Cardiac fibroblast (primary cell): ENCODE data around the gene MRPL52.
A peak's percentile ranks its signal among the peaks of the same experiment; 100 is the strongest.

Experiments used
- DNase-seq, 2 donors: peaks; one replicate each; pipeline versions ENCODE4 v3.0.0 to v3.0.0-alpha.2; 2010; ENCODE audit warnings: low read depth in 2 of 2
- H3K4me3 ChIP-seq, 2 donors: replicated peaks in 1 of 2; 1 replicate in 1 of 2; 2 replicates in 1 of 2; pipeline ENCODE4 v1.5.1; 2011; ENCODE audit warnings: low read depth in 2 of 2, low read length in 2 of 2, mild to moderate bottlenecking in 2 of 2, moderate library complexity in 1 of 2
- TF ChIP-seq, protein P1 (sequence below): IDR thresholded peaks from one replicate; pipeline ENCODE4 v1.5.1; 2011; ENCODE audit warnings: low read depth, mild to moderate bottlenecking, low read length, inconsistent platforms

MRPL52 gene

DNA sequence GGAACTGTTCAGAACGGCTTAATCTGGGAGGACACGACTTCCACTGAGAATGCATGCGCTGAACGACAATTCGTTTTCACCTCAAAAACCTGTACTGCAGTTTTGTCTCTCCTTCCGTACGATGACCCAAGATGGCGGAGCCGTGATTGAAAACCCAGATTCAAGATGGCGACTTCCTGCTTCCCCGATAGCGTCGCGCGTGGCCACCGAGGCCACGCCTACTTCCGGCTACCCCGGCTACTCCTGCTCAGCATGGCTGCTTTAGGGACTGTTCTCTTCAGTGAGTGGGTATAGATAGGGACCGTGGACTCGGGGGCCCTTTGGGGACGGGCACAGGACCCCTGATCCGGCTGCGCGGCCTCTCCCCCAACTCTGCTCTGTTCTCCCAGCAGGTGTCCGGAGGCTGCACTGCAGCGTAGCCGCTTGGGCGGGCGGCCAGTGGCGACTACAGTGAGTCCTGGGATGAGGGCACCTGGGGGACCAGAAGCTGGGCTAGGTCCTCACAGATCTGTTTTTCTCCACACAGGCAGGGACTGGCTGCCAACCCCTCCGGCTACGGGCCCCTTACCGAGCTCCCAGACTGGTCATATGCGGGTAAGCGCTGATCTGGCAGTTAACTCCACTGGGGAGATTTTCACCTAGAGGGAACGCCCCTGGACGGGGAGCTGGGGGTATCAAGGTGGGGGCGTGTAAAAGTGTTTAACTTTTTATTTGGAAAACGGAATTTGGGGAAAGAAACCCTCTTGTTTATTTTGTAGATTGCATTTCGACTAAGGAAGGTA is at the start of gene MRPL52:
Gene MRPL52 (plus strand): TSS at position 227 of the 782 bp plus-strand sequence. CDS start 26 bp downstream, at position 253.
- TF ChIP-seq, protein P1, sequence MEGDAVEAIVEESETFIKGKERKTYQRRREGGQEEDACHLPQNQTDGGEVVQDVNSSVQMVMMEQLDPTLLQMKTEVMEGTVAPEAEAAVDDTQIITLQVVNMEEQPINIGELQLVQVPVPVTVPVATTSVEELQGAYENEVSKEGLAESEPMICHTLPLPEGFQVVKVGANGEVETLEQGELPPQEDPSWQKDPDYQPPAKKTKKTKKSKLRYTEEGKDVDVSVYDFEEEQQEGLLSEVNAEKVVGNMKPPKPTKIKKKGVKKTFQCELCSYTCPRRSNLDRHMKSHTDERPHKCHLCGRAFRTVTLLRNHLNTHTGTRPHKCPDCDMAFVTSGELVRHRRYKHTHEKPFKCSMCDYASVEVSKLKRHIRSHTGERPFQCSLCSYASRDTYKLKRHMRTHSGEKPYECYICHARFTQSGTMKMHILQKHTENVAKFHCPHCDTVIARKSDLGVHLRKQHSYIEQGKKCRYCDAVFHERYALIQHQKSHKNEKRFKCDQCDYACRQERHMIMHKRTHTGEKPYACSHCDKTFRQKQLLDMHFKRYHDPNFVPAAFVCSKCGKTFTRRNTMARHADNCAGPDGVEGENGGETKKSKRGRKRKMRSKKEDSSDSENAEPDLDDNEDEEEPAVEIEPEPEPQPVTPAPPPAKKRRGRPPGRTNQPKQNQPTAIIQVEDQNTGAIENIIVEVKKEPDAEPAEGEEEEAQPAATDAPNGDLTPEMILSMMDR, result no peak
- H3K4me3 ChIP-seq, result peak within 1 kb of the TSS; percentile 83 to 91
- DNase-seq, result peak; percentile 88 to 90

- DNase-seq, result peak in 1 of 2 donors; percentile 37
- TF ChIP-seq, protein P1, result no peak
- no peak overlapping the region for H3K4me3 ChIP-seq
Observed at GRCh38 chr14:22780105-22780679, 49.5 kb upstream of the MRPL52 start.

- TF ChIP-seq, protein P1, result no peak
- DNase-seq, result no peak
- no peak overlapping the region for H3K4me3 ChIP-seq
Observed at GRCh38 chr14:22780941-22781300, 48.8 kb upstream of the MRPL52 start.

DNA sequence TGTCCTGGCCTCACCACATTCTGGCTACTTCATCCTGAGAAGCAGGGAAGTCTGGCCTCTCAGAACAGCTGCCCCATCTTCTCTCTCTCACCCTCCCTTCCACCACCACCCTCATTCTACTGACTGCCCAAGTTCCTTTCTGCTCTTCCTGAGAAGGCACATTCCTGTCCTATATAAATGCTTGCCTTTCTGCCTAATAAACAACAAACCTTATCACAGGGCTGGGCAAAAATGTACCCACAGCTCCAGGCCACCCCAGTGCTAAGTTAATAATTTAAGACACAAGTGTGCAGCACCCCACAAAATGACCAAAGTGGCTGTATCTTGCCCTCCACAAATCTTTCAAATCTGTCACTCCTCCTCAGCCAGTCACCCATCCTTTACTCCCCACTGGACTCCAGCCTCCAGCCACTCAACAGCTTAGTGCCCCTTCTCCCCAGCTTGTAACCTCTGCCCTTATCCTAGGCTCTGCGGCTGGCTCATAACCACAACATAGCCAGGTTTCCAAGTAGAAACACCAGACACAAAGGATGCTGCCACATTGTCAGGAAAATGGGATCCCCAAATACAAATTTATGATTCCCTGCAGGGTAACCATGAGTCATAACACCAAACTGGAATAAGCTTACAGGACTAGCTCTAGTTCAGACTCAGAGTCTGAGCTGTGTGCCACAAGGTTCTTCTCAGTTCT is 48.2 kb upstream of the MRPL52 start:
- peak in 1 of 2 donors; percentile 20 for DNase-seq
- TF ChIP-seq, protein P1, result no peak
- H3K4me3 ChIP-seq, result no peak overlapping the region

DNA sequence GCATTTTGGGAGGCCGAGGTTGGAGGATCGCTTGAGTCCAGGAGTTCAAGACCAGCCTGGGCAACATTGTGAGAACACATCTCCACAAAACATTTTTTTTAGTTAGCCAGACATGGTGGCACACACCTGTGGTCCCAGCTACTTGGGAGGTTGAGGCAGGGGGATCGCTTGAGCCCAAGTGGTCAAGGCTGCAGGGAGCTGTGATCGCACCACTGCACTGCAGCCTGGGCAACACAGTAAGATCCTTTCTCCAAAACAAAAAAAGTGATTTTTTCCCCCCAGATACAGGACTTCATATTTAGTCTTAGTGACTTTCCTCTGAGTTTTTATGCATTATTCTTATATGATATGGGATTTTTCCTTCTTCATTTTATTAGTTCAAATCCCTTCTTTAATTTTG is 43.0 kb upstream of the MRPL52 start:
- DNase-seq, result no peak
- no peak overlapping the region for H3K4me3 ChIP-seq
- TF ChIP-seq, protein P1, result no peak

- DNase-seq, result peak; percentile 47 to 60
- TF ChIP-seq, protein P1, result no peak
- H3K4me3 ChIP-seq, result no peak overlapping the region
Observed at GRCh38 chr14:22791301-22791700, 38.4 kb upstream of the MRPL52 start.
